Stomach (tissue), 9 donors: ENCODE measurements around the gene SFMBT1. TPM values are rescaled to one million over a fixed set of nuclear protein-coding genes. Genes with fewer than 3 reads are reported as not detected.

ENCODE experiments used
- DNase-seq, 2 donors: peaks; one replicate each; pipeline versions ENCODE4 v3.0.0 to v3.0.0-alpha.2; 2013 to 2019
- H3K27ac ChIP-seq, 5 donors: fragments of 200-600 bp in 4 of 5; sonication (generic) in 4 of 5; one replicate each; pipeline ENCODE4 v1.5.1; 2013 to 2019; ENCODE audit warnings: mild to moderate bottlenecking in 1 of 5, moderate library complexity in 1 of 5
- H3K27me3 ChIP-seq, 3 donors: fragments of 200-600 bp; sonication (generic); one replicate each; pipeline ENCODE4 v1.5.1; 2017 to 2019; ENCODE audit warnings: mixed run types in 1 of 3
- H3K36me3 ChIP-seq, 4 donors: fragments of 200-600 bp; sonication (generic); 1 replicate in 3 of 4; 2 replicates in 1 of 4; pipeline ENCODE4 v1.5.1; 2016 to 2019
- H3K4me1 ChIP-seq, 4 donors: fragments of 200-600 bp; sonication (generic); one replicate each; pipeline ENCODE4 v1.5.1; 2016 to 2019
- H3K4me3 ChIP-seq, 4 donors: fragments of 200-600 bp; sonication (generic) in 3 of 4; one replicate each; pipeline ENCODE4 v1.5.1; 2016 to 2019; ENCODE audit warnings: mild to moderate bottlenecking in 1 of 4
- H3K9me3 ChIP-seq, 4 donors: fragments of 200-600 bp; sonication (generic); one replicate each; pipeline ENCODE4 v1.5.1; 2016 to 2019
- EP300 ChIP-seq: sonication (generic); formaldehyde crosslinking; IDR thresholded peaks from one replicate; pipeline ENCODE4 v1.6.1; 2017; ENCODE audit warnings: antibody characterized with exemption
- POLR2A ChIP-seq, 4 donors: fragments of 450-650 bp; IDR thresholded peaks; one replicate each; pipeline ENCODE4 v1.6.1; 2016; ENCODE audit warnings: antibody characterized with exemption in 4 of 4, control low read depth in 2 of 4, mild to moderate bottlenecking in 1 of 4, moderate library complexity in 1 of 4
- POLR2AphosphoS5 ChIP-seq, 3 donors: sonication (generic); formaldehyde crosslinking; IDR thresholded peaks; one replicate each; pipeline ENCODE4 v1.6.1; 2016; ENCODE audit warnings: antibody characterized with exemption in 3 of 3
- WGBS, 5 donors: extraction: QIAGEN DNeasy Blood & Tissue Kit in 3 of 5; methylation state at CpG; one replicate each; pipeline versions ENCODE4 v1.1.5 to v1.1.7; 2013 to 2018; 5-methylcytosine and 5-hydroxymethylcytosine counted together
- intact Hi-C: fragments of 100-400 bp; cut with DNase I; formaldehyde crosslinking; loops from one replicate; pipeline ENCODE4 v1.15.1; 2023; ENCODE audit warnings: low total_unique reads
- polyA plus RNA-seq, 3 donors: library from polyadenylated mRNA; stranded (reverse); fragments of 200-250 nt; gene quantifications; one replicate each; pipeline ENCODE4 v1.2.3, GENCODE V29; 2013
- total RNA-seq, 5 donors: library from RNA; depleted of rRNA; stranded (reverse); fragments of >200 nt; gene quantifications; one replicate each; pipeline versions ENCODE4 v1.1.0 to v1.2.3, GENCODE V29; 2014 to 2016
- TF ChIP-seq, protein P1 (sequence below), 7 experiments: fragments of 450-650 bp in 4 of 7; fragments of 200-600 bp in 3 of 7; sonication (generic) in 3 of 7; IDR thresholded peaks; one replicate each; pipeline ENCODE4 v1.5.1; 2016 to 2019; ENCODE audit warnings: antibody characterized with exemption in 7 of 7, control low read depth in 2 of 7, mild to moderate bottlenecking in 1 of 7
- donor health status: healthy with polysubstance abuse.
- donor health status: Bipolar disorder and iron deficiency.
- donor health status: healthy.

SFMBT1 gene
- total and polyA plus RNA-seq, 8 donors, result 2.7 to 29.4 (median 6.5) TPM

DNA sequence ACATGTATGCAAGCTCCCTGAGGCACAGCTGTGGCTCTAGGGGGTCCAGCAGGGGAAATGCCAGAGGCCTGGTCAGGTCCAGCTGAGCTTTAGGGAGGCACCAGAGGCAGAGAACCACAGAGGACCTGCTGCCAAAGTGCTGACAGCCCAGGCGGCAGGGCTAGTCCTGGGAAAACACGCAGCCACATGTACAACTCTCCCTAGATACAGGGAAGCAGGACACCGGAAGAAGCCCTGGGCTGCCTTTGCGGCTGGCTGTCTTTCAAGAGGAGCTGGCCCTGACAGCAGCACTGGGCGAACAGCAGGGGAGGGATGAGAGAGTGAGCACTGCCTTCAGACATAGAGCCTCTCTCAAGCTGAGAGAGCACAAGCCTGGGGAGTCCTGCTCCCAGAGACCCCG is 43.6 kb upstream of the SFMBT1 start:
- WGBS, 5 donors, result 86 to 94% (median 89%) methylated on average over 5 to 6 of the region's 6 CpGs
- no peak for DNase-seq
- Histone ChIP-seq H3K36me3 (peaks cover 13 to 90% (median 78%) of the 10 kb centered on the region in 4 donors), H3K27me3 (no peaks in the 10 kb centered on the region), H3K4me1 (peaks cover 0 to 8% (median 3%) of the 10 kb centered on the region in 4 donors), H3K9me3 (no peaks in the 10 kb centered on the region), H3K4me3 (no peak overlapping the region), H3K27ac (no peak overlapping the region)
- no peak for TF ChIP-seq POLR2A (IDR thresholded peaks at IDR 0.05)
- TF ChIP-seq POLR2AphosphoS5 (IDR thresholded peaks at IDR 0.05), result no peak
- TF ChIP-seq, protein P1, sequence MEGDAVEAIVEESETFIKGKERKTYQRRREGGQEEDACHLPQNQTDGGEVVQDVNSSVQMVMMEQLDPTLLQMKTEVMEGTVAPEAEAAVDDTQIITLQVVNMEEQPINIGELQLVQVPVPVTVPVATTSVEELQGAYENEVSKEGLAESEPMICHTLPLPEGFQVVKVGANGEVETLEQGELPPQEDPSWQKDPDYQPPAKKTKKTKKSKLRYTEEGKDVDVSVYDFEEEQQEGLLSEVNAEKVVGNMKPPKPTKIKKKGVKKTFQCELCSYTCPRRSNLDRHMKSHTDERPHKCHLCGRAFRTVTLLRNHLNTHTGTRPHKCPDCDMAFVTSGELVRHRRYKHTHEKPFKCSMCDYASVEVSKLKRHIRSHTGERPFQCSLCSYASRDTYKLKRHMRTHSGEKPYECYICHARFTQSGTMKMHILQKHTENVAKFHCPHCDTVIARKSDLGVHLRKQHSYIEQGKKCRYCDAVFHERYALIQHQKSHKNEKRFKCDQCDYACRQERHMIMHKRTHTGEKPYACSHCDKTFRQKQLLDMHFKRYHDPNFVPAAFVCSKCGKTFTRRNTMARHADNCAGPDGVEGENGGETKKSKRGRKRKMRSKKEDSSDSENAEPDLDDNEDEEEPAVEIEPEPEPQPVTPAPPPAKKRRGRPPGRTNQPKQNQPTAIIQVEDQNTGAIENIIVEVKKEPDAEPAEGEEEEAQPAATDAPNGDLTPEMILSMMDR (IDR thresholded peaks at IDR 0.05), result no peak
- no peak for TF ChIP-seq EP300
- intact Hi-C loops, result no loop called here

DNA sequence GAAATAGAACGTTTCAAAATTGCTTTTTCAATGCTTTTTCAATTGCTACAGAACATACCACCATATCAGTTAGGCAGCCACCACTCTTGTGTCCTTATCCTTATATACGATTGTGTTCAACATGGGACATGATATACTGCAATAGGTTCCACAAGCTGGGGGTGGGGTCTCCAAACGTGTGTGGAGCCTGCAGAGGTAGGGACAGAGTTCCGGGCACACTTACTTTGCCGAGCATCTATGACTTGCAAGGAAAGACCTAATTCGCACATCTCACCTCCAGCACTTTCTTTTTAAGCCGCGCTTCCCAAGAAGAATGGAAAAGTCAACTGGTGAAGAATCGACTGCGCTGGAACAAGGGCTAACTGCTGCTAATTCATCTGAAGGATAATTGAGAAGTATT is 39.6 kb upstream of the SFMBT1 start:
- Histone ChIP-seq H3K9me3 (no peaks in the 10 kb centered on the region), H3K27ac (no peak overlapping the region), H3K4me1 (peaks cover 0 to 19% (median 9%) of the 10 kb centered on the region in 4 donors), H3K27me3 (no peaks in the 10 kb centered on the region), H3K36me3 (peaks cover 0 to 50% (median 38%) of the 10 kb centered on the region in 4 donors), H3K4me3 (no peak overlapping the region)
- intact Hi-C loops, result no loop called here
- DNase-seq, result no peak
- TF ChIP-seq, protein P1 (IDR thresholded peaks at IDR 0.05), result no peak
- TF ChIP-seq EP300 (no peak), POLR2A (IDR thresholded peaks at IDR 0.05) (no peak)
- WGBS, 5 donors, result 81 to 86% (median 84%) methylated on average over 10 of the region's 10 CpGs

DNA sequence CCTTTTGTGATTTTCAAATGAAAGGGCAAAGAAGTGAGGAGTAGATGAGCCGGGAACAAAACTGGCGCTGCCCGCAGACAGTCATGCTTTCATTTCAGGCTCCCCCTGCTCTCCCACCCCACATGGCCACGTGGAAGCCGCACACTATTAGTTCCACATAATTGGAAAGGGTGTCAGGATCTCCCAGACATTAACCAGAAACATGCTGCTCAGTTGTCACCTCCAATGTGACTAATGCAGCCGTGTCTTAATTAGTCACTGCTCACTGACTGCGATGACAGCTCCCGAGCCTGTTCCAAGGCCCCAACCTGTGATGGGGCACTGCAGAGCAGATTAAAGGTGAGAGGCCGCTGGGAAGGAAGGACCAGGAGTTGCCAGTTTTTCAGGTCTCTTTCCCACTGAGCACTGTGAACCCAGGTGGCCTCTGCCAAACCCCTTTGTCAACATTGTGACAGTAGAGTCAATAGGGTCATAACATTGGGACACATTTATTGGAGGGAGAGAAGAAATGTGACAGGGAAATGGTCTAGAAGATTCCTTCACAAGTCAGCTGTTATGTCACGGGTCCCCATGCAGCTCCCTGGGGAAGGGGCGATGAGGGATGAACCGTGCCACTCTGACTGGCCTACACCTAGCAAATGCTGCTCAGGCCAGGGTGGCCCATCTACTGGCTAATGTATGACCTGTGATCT is 38.6 kb upstream of the SFMBT1 start:
- TF ChIP-seq, protein P1 (IDR thresholded peaks at IDR 0.05), result no peak
- TF ChIP-seq POLR2AphosphoS5 (IDR thresholded peaks at IDR 0.05), result peak in 1 of 3 donors; percentile 39
- WGBS, 5 donors, result 68 to 74% (median 71%) methylated on average over 11 to 12 of the region's 12 CpGs
- Histone ChIP-seq H3K4me3 (no peak overlapping the region), H3K36me3 (peaks cover 0 to 39% (median 28%) of the 10 kb centered on the region in 4 donors), H3K4me1 (peaks cover 0 to 19% (median 9%) of the 10 kb centered on the region in 4 donors), H3K9me3 (no peaks in the 10 kb centered on the region), H3K27ac (peak overlapping the region in 2 of 5 donors; percentile 34 to 53), H3K27me3 (no peaks in the 10 kb centered on the region)
- intact Hi-C loops, result no loop called here
- DNase-seq, result peak in 1 of 2 donors; percentile 39

DNA sequence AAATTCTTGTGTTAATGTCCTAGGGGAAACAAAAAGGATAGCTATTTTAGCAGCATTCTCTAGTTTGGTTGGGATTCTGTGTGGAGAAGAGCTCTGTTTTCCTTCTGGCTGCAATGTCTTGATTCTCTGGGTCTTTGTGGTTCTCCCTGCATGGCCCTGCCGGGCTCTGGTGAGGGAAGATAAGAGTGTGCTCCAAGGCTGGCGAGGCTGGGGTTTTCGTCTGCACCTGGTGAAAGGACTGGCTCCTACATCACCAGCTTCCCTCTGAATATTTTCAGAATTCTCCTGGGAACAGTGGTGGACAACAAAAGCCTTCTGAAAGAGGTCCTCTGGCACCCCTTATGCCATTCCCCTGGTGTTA is 38.1 kb upstream of the SFMBT1 start:
- intact Hi-C loops, result no loop called here
- TF ChIP-seq POLR2AphosphoS5 (IDR thresholded peaks at IDR 0.05) (no peak), EP300 (no peak), POLR2A (IDR thresholded peaks at IDR 0.05) (no peak)
- TF ChIP-seq, protein P1 (IDR thresholded peaks at IDR 0.05), result no peak
- Histone ChIP-seq H3K27me3 (no peaks in the 10 kb centered on the region), H3K4me3 (no peak overlapping the region), H3K27ac (peak overlapping the region in 2 of 5 donors; percentile 34 to 53), H3K4me1 (peaks cover 0 to 19% (median 9%) of the 10 kb centered on the region in 4 donors), H3K9me3 (no peaks in the 10 kb centered on the region), H3K36me3 (peaks cover 0 to 34% (median 23%) of the 10 kb centered on the region in 4 donors)
- no peak for DNase-seq
- 40 to 60% (median 47%) methylated on average over 3 of the region's 3 CpGs for WGBS, 5 donors
